ENCODE results near the gene KIAA0319L. TPM values are rescaled to one million over a fixed set of nuclear protein-coding genes. Genes with fewer than 3 reads are reported as not detected.

Gene KIAA0319L
- total RNA-seq, 1 experiment from 2014 or later, result 72.6 TPM

- Mint-ChIP-seq H3K9me3 (ENCODE audit: low read depth, unreplicated experiment) (no peaks in the 10 kb centered on the region), H3K4me1 (ENCODE audit: low read depth, unreplicated experiment) (peaks cover 23% of the 10 kb centered on the region), H3K27me3 (ENCODE audit: unreplicated experiment) (no peaks in the 10 kb centered on the region), H3K4me3 (ENCODE audit: low read depth, unreplicated experiment) (peak overlapping the region; percentile 96), H3K36me3 (ENCODE audit: insufficient read depth, unreplicated experiment) (peaks cover 56% of the 10 kb centered on the region), H3K27ac (ENCODE audit: unreplicated experiment) (no peak overlapping the region)
- intact Hi-C loops (cut with micrococcal nuclease; ENCODE audit: unreplicated experiment), result no loop called here
- DNase-seq, result no peak
- CTCF ChIA-PET, result no interaction called here
- no TSS peak for BruUV-seq (replicated peaks)
- no peak for TF ChIP-seq CTCF (IDR thresholded peaks at IDR 0.05; ENCODE audit: unreplicated experiment)
These were observed 2.7 kb downstream of the KIAA0319L start for GRCh38 chr1:35554266-35555211.

GRCh38 chr1:35553851-35554250, 3.4 kb downstream of the KIAA0319L start:
- no peak for TF ChIP-seq CTCF (IDR thresholded peaks at IDR 0.05; ENCODE audit: unreplicated experiment)
- CTCF ChIA-PET, result no interaction called here
- no peak overlapping the region for H3K27ac Mint-ChIP-seq (ENCODE audit: unreplicated experiment)
- H3K27me3 Mint-ChIP-seq (ENCODE audit: unreplicated experiment), result no peaks in the 10 kb centered on the region
- no peak overlapping the region for H3K4me3 Mint-ChIP-seq (ENCODE audit: low read depth, unreplicated experiment)
- H3K4me1 Mint-ChIP-seq (ENCODE audit: low read depth, unreplicated experiment), result peaks cover 23% of the 10 kb centered on the region
- DNase-seq, result no peak
- BruUV-seq (replicated peaks), result no TSS peak
- H3K9me3 Mint-ChIP-seq (ENCODE audit: low read depth, unreplicated experiment), result no peaks in the 10 kb centered on the region
- intact Hi-C loops (cut with micrococcal nuclease; ENCODE audit: unreplicated experiment), result no loop called here
- peaks cover 56% of the 10 kb centered on the region for H3K36me3 Mint-ChIP-seq (ENCODE audit: insufficient read depth, unreplicated experiment)

- Mint-ChIP-seq H3K27ac (ENCODE audit: unreplicated experiment) (no peak overlapping the region), H3K36me3 (ENCODE audit: insufficient read depth, unreplicated experiment) (peaks cover 17% of the 10 kb centered on the region), H3K4me3 (ENCODE audit: low read depth, unreplicated experiment) (no peak overlapping the region), H3K4me1 (ENCODE audit: low read depth, unreplicated experiment) (no peaks in the 10 kb centered on the region), H3K27me3 (ENCODE audit: unreplicated experiment) (no peaks in the 10 kb centered on the region), H3K9me3 (ENCODE audit: low read depth, unreplicated experiment) (no peaks in the 10 kb centered on the region)
- TF ChIP-seq CTCF (IDR thresholded peaks at IDR 0.05; ENCODE audit: unreplicated experiment), result no peak
- no peak for DNase-seq
- intact Hi-C loops (cut with micrococcal nuclease; ENCODE audit: unreplicated experiment), result no loop called here
- BruUV-seq (replicated peaks), result no TSS peak
- CTCF ChIA-PET, result no interaction called here
These were observed 10.6 kb downstream of the KIAA0319L start for GRCh38 chr1:35546614-35547013.

GRCh38 chr1:35544976-35545375, 12.2 kb downstream of the KIAA0319L start:
- no peaks in the 10 kb centered on the region for H3K9me3 Mint-ChIP-seq (ENCODE audit: low read depth, unreplicated experiment)
- no peak for TF ChIP-seq CTCF (IDR thresholded peaks at IDR 0.05; ENCODE audit: unreplicated experiment)
- DNase-seq, result peak; percentile 38
- intact Hi-C loops (cut with micrococcal nuclease; ENCODE audit: unreplicated experiment), result loop anchor here (5.0 kb wide), 1 partner anchor 38 kb away; no protein-coding TSS in a partner anchor
- peaks cover 14% of the 10 kb centered on the region for H3K36me3 Mint-ChIP-seq (ENCODE audit: insufficient read depth, unreplicated experiment)
- CTCF ChIA-PET, result no interaction called here
- no peak overlapping the region for H3K27ac Mint-ChIP-seq (ENCODE audit: unreplicated experiment)
- BruUV-seq (replicated peaks), result no TSS peak
- no peak overlapping the region for H3K4me3 Mint-ChIP-seq (ENCODE audit: low read depth, unreplicated experiment)
- H3K27me3 Mint-ChIP-seq (ENCODE audit: unreplicated experiment), result no peaks in the 10 kb centered on the region
- H3K4me1 Mint-ChIP-seq (ENCODE audit: low read depth, unreplicated experiment), result no peaks in the 10 kb centered on the region

Data from Calu3 (cell line).